ENCODE data around the gene ADCY4.

- TF ChIP-seq, protein P1, sequence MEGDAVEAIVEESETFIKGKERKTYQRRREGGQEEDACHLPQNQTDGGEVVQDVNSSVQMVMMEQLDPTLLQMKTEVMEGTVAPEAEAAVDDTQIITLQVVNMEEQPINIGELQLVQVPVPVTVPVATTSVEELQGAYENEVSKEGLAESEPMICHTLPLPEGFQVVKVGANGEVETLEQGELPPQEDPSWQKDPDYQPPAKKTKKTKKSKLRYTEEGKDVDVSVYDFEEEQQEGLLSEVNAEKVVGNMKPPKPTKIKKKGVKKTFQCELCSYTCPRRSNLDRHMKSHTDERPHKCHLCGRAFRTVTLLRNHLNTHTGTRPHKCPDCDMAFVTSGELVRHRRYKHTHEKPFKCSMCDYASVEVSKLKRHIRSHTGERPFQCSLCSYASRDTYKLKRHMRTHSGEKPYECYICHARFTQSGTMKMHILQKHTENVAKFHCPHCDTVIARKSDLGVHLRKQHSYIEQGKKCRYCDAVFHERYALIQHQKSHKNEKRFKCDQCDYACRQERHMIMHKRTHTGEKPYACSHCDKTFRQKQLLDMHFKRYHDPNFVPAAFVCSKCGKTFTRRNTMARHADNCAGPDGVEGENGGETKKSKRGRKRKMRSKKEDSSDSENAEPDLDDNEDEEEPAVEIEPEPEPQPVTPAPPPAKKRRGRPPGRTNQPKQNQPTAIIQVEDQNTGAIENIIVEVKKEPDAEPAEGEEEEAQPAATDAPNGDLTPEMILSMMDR (IDR thresholded peaks at IDR 0.05 in 2 of 3, conservative IDR thresholded peaks at IDR 0.05 in 1 of 3; ENCODE audit: control insufficient read depth in 2 of 3, extremely low read depth in 1 of 3, insufficient read depth in 1 of 3, low read depth in 3 of 3, low read length in 3 of 3) = no peak
- TF ChIP-seq BRCA1 (IDR thresholded peaks at IDR 0.05; ENCODE audit: low read depth, low read length) (no peak), TAF1 (IDR thresholded peaks at IDR 0.05; ENCODE audit: borderline replicate concordance, low read depth, low read length) (no peak), POLR2A (IDR thresholded peaks at IDR 0.05; ENCODE audit: low read depth, low read length) (no peak), GABPA (IDR thresholded peaks at IDR 0.05; ENCODE audit: low read depth) (no peak), CREB1 (IDR thresholded peaks at IDR 0.05; ENCODE audit: low read depth) (no peak)
Observed at GRCh38 chr14:24356208-24356607, 21.3 kb upstream of the ADCY4 start.
